GM21367 (cell line): ENCODE measurements around the gene AGBL1.
"Not testable (repeated sequence)": the region's sequence is repeated elsewhere in the genome, so short reads cannot be mapped to it uniquely, and the experiment has no call there.

ENCODE experiments used
- ATAC-seq: cut with Tn5 transposase; IDR thresholded peaks from one replicate; pipeline ENCODE4 v1.9.1; 2021; ENCODE audit not compliant: unreplicated experiment

The AGBL1 gene

GRCh38 chr15:86082619-86083380 is 3.1 kb downstream of the AGBL1 start:
- ATAC-seq = no peak

- ATAC-seq = no peak
Measured at GRCh38 chr15:86087808-86088207, 8.1 kb downstream of the AGBL1 start.

DNA sequence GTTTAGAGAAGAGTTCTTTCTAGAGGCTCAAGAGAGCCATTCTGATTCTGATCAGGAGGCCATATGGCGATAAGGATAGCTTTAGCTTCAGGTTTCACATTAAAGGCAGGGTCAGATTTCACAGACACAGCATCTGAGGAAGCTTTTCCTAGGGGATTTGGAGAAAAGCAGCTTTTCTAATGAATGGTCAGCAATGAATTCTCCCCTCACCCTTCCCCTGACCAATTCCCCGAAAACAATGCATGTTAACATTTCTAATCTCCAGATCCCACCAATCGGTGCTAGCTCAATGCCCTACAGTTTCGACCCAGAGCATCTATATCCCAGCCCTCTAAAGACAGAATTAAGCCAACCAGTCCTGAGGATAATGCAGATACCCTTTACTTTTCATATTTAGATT is 9.8 kb downstream of the AGBL1 start:
- ATAC-seq = no peak

- ATAC-seq = no peak
Measured at GRCh38 chr15:86101818-86102217, 22.1 kb downstream of the AGBL1 start.

- no peak for ATAC-seq
Measured at GRCh38 chr15:86103825-86104224, 24.2 kb downstream of the AGBL1 start.

GRCh38 chr15:86106306-86106705 is 26.6 kb downstream of the AGBL1 start:
- no peak for ATAC-seq

DNA sequence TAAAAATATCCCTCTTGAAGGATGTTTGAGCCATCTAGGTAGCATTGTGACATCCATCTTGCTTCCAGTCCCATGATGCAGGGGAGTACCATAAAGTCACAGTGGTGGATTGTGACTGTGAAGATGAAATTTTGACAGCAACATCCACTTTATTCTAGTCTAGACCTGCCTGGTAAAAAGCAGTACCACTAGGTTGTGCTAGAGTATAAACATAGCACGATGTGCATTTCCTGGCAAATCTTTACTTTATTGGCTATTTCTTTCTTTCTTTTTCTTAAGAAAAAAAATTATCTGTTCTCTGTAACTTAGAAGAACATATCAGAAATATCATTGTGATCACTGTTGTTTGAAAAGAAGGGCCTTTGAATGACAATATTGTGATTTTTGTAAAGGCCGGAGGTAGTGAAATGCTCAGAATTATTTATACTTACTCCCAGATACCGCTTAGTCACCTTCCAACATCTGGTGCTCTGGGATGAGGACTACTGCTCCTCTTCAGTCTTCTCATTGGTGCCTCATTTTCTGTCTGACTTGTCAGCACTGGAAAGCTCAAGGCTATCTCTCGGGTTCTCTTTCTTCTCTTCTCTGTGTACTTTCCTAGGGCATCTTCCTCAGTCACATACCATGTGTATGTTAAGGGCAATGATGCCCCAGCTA is 35.6 kb downstream of the AGBL1 start:
- ATAC-seq = no peak

DNA sequence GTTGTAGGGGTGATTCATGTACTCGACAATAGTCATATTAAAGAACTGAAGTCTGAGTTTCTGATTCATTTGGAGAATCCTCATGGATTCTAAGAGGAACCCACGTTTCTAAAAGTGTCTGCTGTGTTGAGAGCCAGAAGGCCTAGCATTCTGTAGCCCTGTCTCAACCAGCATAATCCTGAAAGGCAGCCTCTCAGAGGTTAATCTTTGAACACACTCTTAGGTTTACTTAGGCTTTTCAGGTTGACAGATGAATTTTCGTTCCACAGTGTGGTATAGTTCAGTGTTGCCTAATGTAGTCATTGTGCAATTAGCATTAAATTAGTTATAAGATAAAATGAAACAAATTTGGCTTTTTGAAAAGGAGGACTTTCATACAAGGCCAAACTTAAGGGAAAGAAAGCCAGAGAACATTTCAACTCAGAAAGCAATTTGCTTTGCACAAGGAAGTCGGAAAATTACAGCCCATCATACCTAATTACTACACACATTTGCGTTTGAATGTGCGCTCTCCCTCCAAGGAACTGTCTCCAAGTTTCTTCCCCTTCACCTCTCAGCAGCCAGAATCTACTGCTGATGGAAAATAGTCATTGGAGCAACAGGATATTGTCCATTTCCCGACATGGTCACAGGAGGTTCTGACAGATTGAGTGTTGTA is 42.0 kb downstream of the AGBL1 start:
- no peak for ATAC-seq

GRCh38 chr15:86122691-86123391 is 43.2 kb downstream of the AGBL1 start:
- ATAC-seq = not testable (repeated sequence)

- no peak for ATAC-seq
Measured at GRCh38 chr15:86125775-86126174, 46.1 kb downstream of the AGBL1 start.

DNA sequence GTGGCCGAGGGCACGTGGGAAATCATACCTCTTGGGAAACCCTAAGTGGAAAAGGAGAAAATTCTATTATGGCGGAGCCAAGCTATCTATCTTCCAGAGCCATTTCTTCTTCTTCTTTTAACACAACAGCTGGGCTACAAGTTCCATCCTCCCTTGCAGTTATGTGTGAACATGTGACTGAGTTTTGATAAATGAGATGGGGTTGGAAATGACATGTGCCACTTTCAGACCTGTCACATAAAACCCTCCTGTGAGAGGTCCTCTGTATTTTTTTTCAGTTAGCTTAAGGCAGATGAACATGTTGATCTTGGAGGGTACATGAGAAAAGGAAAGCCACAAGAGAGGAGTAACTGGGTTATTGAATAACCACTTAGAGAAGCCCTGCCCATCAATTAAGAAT is 47.9 kb downstream of the AGBL1 start:
- no peak for ATAC-seq

DNA sequence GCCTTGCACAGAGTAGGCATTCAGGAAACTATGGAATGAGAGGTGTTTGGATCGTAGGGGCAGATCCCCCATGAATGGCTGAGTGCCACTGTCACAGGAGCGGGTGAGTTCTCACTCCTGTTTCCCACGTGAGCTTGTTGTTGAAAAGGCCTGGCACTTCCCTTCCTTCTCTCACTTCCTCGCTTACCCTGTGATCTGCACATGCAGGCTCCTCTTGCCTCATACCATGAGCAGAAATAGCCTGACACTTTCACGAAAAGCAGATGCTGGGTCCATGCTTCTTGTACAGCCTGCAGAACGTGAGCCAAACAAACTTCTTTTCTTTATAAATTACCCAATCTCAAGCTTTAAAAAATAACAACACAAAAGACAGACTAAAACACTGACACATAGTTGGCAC is 55.4 kb downstream of the AGBL1 start:
- ATAC-seq = no peak

DNA sequence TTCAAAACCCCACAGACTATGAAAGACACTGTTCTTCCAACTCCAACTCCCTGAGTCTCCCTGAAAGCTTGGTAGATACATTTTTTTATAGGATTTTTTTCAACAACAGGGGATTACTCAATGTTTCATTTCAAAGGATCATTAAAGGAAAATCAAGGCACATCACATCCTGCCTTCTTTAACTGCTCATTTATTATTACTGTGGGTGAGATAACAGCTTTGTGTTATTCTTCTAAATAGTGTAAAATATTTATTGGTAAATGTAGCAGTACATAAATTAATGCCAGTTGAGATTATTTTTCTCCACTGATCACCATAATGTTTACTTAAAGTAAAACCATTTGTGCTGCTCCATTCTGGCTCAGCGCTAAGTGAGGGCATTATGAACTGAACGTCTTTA is 57.2 kb downstream of the AGBL1 start:
- no peak for ATAC-seq

GRCh38 chr15:86138798-86139197 is 59.1 kb downstream of the AGBL1 start:
- ATAC-seq = no peak

DNA sequence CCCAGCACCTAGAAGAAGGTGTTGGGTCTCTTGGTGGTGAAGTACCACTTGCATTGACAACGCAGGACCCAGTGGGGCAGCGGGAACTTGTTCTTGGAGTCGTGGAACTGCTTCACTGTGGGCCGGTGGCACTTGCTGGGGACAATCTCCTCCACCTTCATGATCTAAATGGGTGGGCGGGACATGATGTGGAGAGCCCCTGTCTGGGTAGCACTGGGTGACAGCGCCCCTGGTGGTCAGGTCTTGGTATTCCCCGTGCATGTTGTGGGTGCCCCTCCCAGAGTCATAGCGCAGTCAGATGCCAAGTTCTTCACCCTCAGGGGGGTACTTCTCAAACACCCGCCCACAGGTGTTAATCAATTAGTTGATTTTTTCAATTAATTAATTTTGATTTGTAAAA is 60.2 kb downstream of the AGBL1 start:
- ATAC-seq = no peak

GRCh38 chr15:86154705-86155104 is 75.0 kb downstream of the AGBL1 start:
- ATAC-seq = no peak

DNA sequence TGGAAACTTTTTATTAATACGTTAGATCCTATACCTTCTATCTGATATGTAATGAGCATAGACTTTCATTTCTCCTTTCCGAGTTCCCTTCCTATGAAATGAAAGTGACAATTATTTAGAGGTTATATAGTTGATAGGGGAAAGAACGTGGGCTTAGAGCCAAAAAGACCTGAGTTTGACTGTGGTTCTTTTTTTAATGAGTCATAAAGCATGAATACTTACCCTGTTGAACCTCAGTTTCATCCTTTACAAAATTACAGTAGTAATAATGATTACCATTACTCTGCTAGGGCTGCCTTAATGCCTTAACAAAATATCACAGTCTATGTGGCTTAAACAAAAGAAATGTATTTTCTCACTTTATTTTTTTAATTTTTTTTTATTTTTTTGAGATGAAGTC is 75.9 kb downstream of the AGBL1 start:
- no peak for ATAC-seq

GRCh38 chr15:86157606-86158293 is 78.1 kb downstream of the AGBL1 start:
- ATAC-seq = no peak

DNA sequence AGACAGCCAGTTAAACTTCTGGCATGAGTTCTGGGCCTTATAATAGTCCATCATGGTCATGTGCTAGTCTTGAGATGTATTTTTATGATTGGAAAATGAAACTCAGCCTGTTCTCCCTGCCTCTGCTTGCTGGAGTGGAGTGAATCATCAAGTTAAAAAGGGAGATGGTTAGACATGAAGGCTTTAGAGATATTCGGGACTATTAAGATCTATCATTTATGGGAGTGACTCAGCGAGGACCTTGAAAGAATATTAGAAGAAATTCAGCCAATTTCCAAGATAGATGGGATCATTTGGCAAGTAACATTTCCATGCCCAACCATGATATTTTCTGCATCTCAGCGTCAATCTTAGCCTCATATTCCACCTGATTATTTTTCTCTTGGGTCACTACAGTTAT is 79.8 kb downstream of the AGBL1 start:
- no peak for ATAC-seq

GRCh38 chr15:86161250-86161649 is 81.6 kb downstream of the AGBL1 start:
- no peak for ATAC-seq

DNA sequence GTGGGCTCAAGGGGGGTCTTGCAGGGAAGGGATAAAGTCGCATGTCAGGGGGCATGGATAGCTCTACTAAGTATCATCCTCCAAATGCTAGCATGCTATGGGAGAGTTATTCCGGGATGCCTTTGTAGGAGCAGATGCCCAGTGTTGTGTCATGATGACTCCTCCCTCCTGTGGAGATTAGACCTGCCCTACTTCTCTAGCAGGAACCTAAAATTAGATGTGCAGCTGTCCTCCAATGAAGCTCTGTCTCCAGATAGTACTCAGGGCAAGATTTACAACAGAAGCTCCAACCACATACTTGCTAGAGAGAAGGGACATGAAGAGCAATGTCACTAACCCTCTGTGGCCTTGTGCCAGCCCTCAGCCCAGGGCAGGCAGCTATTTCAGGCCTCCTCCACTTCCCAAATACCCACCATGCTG is 82.5 kb downstream of the AGBL1 start:
- ATAC-seq = no peak
